Activated CD8-positive, alpha-beta T cell treated with anti-CD3 and anti-CD28 coated beads for 36 hours (primary cell): ENCODE measurements around the gene GIPC3. TPM values are rescaled to one million over a fixed set of nuclear protein-coding genes. Genes with fewer than 3 reads are reported as not detected.

Source experiments
- ATAC-seq: fragments of 200-7000 bp; cut with Tn5 transposase; one replicate; pipeline ENCODE4 v1.10.0; 2021; ENCODE audit warnings: mild to moderate bottlenecking, moderate library complexity
- CTCF ChIA-PET: fragments of 350-600 bp; sonication (Branson Sonifier 250); formaldehyde crosslinking; loops from one replicate; lab custom pipeline; 2021; ENCODE audit warnings: antibody characterized with exemption; lab: Charles Lee
- POLR2A ChIA-PET: fragments of 350-600 bp; sonication (Branson Sonifier 250); formaldehyde crosslinking; loops from one replicate; lab custom pipeline; 2021; ENCODE audit warnings: antibody characterized with exemption; lab: Charles Lee
- DNase-seq: peaks from one replicate; pipeline ENCODE4 v3.0.0-alpha.2; 2020
- H3K27ac Mint-ChIP-seq: one replicate; pipeline ENCODE4 v1.8.0; 2021; ENCODE audit warnings: mild to moderate bottlenecking, mixed read lengths
- H3K27me3 Mint-ChIP-seq: one replicate; pipeline ENCODE4 v1.8.0; 2021; ENCODE audit warnings: mixed read lengths
- H3K36me3 Mint-ChIP-seq: one replicate; pipeline ENCODE4 v1.8.0; 2021; ENCODE audit warnings: low read depth, mixed read lengths
- H3K4me1 Mint-ChIP-seq: one replicate; pipeline ENCODE4 v1.8.0; 2021; ENCODE audit warnings: low read depth, mixed read lengths
- H3K4me3 Mint-ChIP-seq: one replicate; pipeline ENCODE4 v1.8.0; 2021; ENCODE audit warnings: mild to moderate bottlenecking, moderate library complexity, mixed read lengths
- H3K9me3 Mint-ChIP-seq: one replicate; pipeline ENCODE4 v1.8.0; 2021; ENCODE audit warnings: mixed read lengths
- intact Hi-C: fragments of 100-400 bp; cut with micrococcal nuclease; formaldehyde crosslinking; loops from one replicate; pipeline ENCODE4 v1.10.0; 2022
- total RNA-seq, 2 experiments: library from RNA; stranded (reverse); gene quantifications; one replicate each; pipeline ENCODE4 v1.2.3, GENCODE V29; 2021
- TF ChIP-seq, protein P1 (sequence below): fragments of 200-600 bp; IDR thresholded peaks from one replicate; pipeline ENCODE4 v1.8.0; 2022; ENCODE audit warnings: antibody characterized with exemption, mild to moderate bottlenecking

Gene GIPC3
- total RNA-seq, 2 experiments from 2014 or later = 0.09 to 0.14 TPM

GRCh38 chr19:3572132-3572854 is 13.0 kb upstream of the GIPC3 start:
- POLR2A ChIA-PET = interaction anchor here (0.7 to 0.9 kb wide), 3 partner anchors 11 to 16 kb away, joined by 3 to 6 read pairs (median 3); no protein-coding TSS in a partner anchor
- peaks cover 11% of the 10 kb centered on the region for H3K4me1 Mint-ChIP-seq
- CTCF ChIA-PET = interaction anchor here (0.9 kb wide), 1 partner anchor 12 kb away, joined by 3 read pairs; no protein-coding TSS in a partner anchor
- TF ChIP-seq, protein P1, sequence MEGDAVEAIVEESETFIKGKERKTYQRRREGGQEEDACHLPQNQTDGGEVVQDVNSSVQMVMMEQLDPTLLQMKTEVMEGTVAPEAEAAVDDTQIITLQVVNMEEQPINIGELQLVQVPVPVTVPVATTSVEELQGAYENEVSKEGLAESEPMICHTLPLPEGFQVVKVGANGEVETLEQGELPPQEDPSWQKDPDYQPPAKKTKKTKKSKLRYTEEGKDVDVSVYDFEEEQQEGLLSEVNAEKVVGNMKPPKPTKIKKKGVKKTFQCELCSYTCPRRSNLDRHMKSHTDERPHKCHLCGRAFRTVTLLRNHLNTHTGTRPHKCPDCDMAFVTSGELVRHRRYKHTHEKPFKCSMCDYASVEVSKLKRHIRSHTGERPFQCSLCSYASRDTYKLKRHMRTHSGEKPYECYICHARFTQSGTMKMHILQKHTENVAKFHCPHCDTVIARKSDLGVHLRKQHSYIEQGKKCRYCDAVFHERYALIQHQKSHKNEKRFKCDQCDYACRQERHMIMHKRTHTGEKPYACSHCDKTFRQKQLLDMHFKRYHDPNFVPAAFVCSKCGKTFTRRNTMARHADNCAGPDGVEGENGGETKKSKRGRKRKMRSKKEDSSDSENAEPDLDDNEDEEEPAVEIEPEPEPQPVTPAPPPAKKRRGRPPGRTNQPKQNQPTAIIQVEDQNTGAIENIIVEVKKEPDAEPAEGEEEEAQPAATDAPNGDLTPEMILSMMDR = no peak
- DNase-seq (peak; percentile 100), ATAC-seq (peak; percentile 93)
- peak overlapping the region; percentile 75 for H3K4me3 Mint-ChIP-seq
- no peak overlapping the region for H3K27ac Mint-ChIP-seq
- no peaks in the 10 kb centered on the region for H3K9me3 Mint-ChIP-seq
- peaks cover 13% of the 10 kb centered on the region for H3K36me3 Mint-ChIP-seq
- intact Hi-C loops = no loop called here
- H3K27me3 Mint-ChIP-seq = no peaks in the 10 kb centered on the region

DNA sequence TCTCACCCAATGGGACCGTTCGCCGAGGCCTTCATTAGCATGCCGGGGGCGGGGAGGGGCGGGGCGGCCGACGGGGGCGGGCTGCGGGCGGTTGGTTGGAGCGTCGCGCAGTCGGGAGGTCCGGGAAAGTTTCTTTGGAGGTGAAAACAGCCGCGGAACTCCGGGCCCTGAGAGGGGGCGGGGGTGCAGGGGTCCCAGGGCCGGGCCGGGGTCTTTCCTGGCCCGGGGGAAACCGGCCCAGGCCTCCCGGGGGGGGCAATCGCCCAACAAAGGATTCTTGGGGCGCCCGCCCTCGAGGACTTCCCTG is 12.5 kb upstream of the GIPC3 start, which contains the start of gene HMG20B:
Gene HMG20B (plus strand): TSS at position 90 of the 307 bp plus-strand sequence. CDS start 366 bp downstream, outside the sequence.
- intact Hi-C loops = no loop called here
- DNase-seq (no peak), ATAC-seq (peak; percentile 0)
- Mint-ChIP-seq H3K36me3 (peaks cover 13% of the 10 kb centered on the region), H3K4me1 (peaks cover 11% of the 10 kb centered on the region), H3K27ac (no peak within 1 kb of the TSS), H3K27me3 (no peaks in the 10 kb centered on the region), H3K9me3 (no peaks in the 10 kb centered on the region), H3K4me3 (peak within 1 kb of the TSS; percentile 75)
- TF ChIP-seq, protein P1 = no peak
- ChIA-PET CTCF (no interaction called here), POLR2A (interaction anchor here (1.5 kb wide), 1 partner anchor 28 kb away, joined by 4 read pairs; no protein-coding TSS in a partner anchor)

- CTCF ChIA-PET = interaction anchor here (0.9 kb wide), 1 partner anchor 28 kb away, joined by 4 read pairs; no protein-coding TSS in a partner anchor
- peaks cover 13% of the 10 kb centered on the region for H3K36me3 Mint-ChIP-seq
- no peaks in the 10 kb centered on the region for H3K27me3 Mint-ChIP-seq
- H3K27ac Mint-ChIP-seq = no peak overlapping the region
- peaks cover 11% of the 10 kb centered on the region for H3K4me1 Mint-ChIP-seq
- intact Hi-C loops = no loop called here
- TF ChIP-seq, protein P1 = no peak
- peak; percentile 43 for DNase-seq
- no peak for ATAC-seq
- H3K9me3 Mint-ChIP-seq = no peaks in the 10 kb centered on the region
- POLR2A ChIA-PET = interaction anchor here (0.9 to 1.5 kb wide), 2 partner anchors 16 to 28 kb away, joined by 3 to 4 read pairs; partner anchors contain the start of gene MFSD12
- H3K4me3 Mint-ChIP-seq = peak overlapping the region; percentile 75
Measured at GRCh38 chr19:3573162-3573857, 12.0 kb upstream of the GIPC3 start.

- H3K27me3 Mint-ChIP-seq = no peaks in the 10 kb centered on the region
- ATAC-seq (peak; percentile 64), DNase-seq (peak; percentile 97)
- intact Hi-C loops = no loop called here
- ChIA-PET POLR2A (interaction anchor here (0.9 to 1.5 kb wide), 3 partner anchors 17 to 35 kb away, joined by 3 to 4 read pairs (median 3); partner anchors contain the start of gene MFSD12), CTCF (interaction anchor here (0.9 to 1.6 kb wide), 2 partner anchors 13 to 29 kb away, joined by 4 read pairs; no protein-coding TSS in a partner anchor)
- H3K9me3 Mint-ChIP-seq = no peaks in the 10 kb centered on the region
- TF ChIP-seq, protein P1 = no peak
- no peak overlapping the region for H3K27ac Mint-ChIP-seq
- H3K36me3 Mint-ChIP-seq = peaks cover 13% of the 10 kb centered on the region
- H3K4me3 Mint-ChIP-seq = peak overlapping the region; percentile 75
- H3K4me1 Mint-ChIP-seq = peaks cover 11% of the 10 kb centered on the region
Measured at GRCh38 chr19:3573858-3574637, 11.2 kb upstream of the GIPC3 start.
